BLaER1 (cell line): ENCODE measurements around the gene ULK4.
A peak's percentile ranks its signal among the peaks of the same experiment; 100 is the strongest.

Source experiments
- H3K27ac ChIP-seq: shearing (Covaris generic); formaldehyde crosslinking; 2 replicates; pipeline ENCODE4 v1.8.1; 2022
- H3K27me3 ChIP-seq: shearing (Covaris generic); formaldehyde crosslinking; 2 replicates; pipeline ENCODE4 v1.8.1; 2022
- H3K36me3 ChIP-seq: shearing (Covaris generic); formaldehyde crosslinking; 2 replicates; pipeline ENCODE4 v1.8.1; 2022
- H3K4me1 ChIP-seq: shearing (Covaris generic); formaldehyde crosslinking; 2 replicates; pipeline ENCODE4 v1.8.1; 2022
- H3K4me2 ChIP-seq: shearing (Covaris generic); formaldehyde crosslinking; 2 replicates; pipeline ENCODE4 v1.8.1; 2022
- H3K4me3 ChIP-seq: shearing (Covaris generic); formaldehyde crosslinking; 2 replicates; pipeline ENCODE4 v1.8.1; 2022
- H3K9ac ChIP-seq: shearing (Covaris generic); formaldehyde crosslinking; 2 replicates; pipeline ENCODE4 v1.8.1; 2022
- H3K9me3 ChIP-seq: shearing (Covaris generic); formaldehyde crosslinking; 2 replicates; pipeline ENCODE4 v1.8.1; 2022
- H4K20me1 ChIP-seq: shearing (Covaris generic); formaldehyde crosslinking; 2 replicates; pipeline ENCODE4 v1.8.1; 2022
- Cebpa-rat ChIP-seq: shearing (Covaris generic); IDR thresholded peaks from 2 replicates; pipeline ENCODE4 v1.8.1; 2022

Gene ULK4

GRCh38 chr3:41247055-41248004 is 714.6 kb downstream of the ULK4 start:
- no peak for TF ChIP-seq Cebpa-rat
- Histone ChIP-seq H3K9me3 (no peaks in the 10 kb centered on the region), H3K36me3 (peaks cover 32% of the 10 kb centered on the region), H4K20me1 (peaks cover 18% of the 10 kb centered on the region; the same call in 1 of the 2 replicates), H3K27me3 (no peaks in the 10 kb centered on the region), H3K27ac (peak overlapping the region; percentile 58), H3K4me1 (peaks cover 27% of the 10 kb centered on the region), H3K4me2 (peak overlapping the region; percentile 75), H3K4me3 (no peak overlapping the region), H3K9ac (peak overlapping the region; percentile 27; the same call in 1 of the 2 replicates)

GRCh38 chr3:41244620-41245336 is 717.1 kb downstream of the ULK4 start:
- no peak for TF ChIP-seq Cebpa-rat
- H3K4me1 ChIP-seq: peaks cover 23% of the 10 kb centered on the region

GRCh38 chr3:41243183-41243582 is 718.7 kb downstream of the ULK4 start:
- Histone ChIP-seq H3K4me2 (no peak overlapping the region), H3K4me3 (no peak overlapping the region), H4K20me1 (peaks cover 53% of the 10 kb centered on the region), H3K27me3 (no peaks in the 10 kb centered on the region), H3K9ac (no peak overlapping the region), H3K9me3 (no peaks in the 10 kb centered on the region), H3K27ac (no peak overlapping the region), H3K36me3 (peaks cover 71% of the 10 kb centered on the region), H3K4me1 (peaks cover 21% of the 10 kb centered on the region)
- TF ChIP-seq Cebpa-rat: no peak

More at GRCh38 chr3:41244620-41245336, 717.1 kb downstream of the ULK4 start:
- no peaks in the 10 kb centered on the region for H3K9me3 ChIP-seq
- no peak overlapping the region for H3K27ac ChIP-seq
- H3K4me2 ChIP-seq: no peak overlapping the region
- H4K20me1 ChIP-seq: peaks cover 37% of the 10 kb centered on the region
- no peak overlapping the region for H3K9ac ChIP-seq
- H3K27me3 ChIP-seq: no peaks in the 10 kb centered on the region
- peaks cover 55% of the 10 kb centered on the region for H3K36me3 ChIP-seq
- H3K4me3 ChIP-seq: no peak overlapping the region

GRCh38 chr3:41241800-41242571 is 719.9 kb downstream of the ULK4 start:
- no peak overlapping the region for H3K4me2 ChIP-seq
- no peak overlapping the region for H3K27ac ChIP-seq
- no peak for TF ChIP-seq Cebpa-rat
- no peak overlapping the region for H3K4me3 ChIP-seq
- H4K20me1 ChIP-seq: peaks cover 58% of the 10 kb centered on the region
- peaks cover 9% of the 10 kb centered on the region for H3K4me1 ChIP-seq
- no peaks in the 10 kb centered on the region for H3K9me3 ChIP-seq
- no peaks in the 10 kb centered on the region for H3K27me3 ChIP-seq
- H3K36me3 ChIP-seq: peaks cover 83% of the 10 kb centered on the region
- H3K9ac ChIP-seq: no peak overlapping the region

- Histone ChIP-seq H3K27ac (no peak overlapping the region), H4K20me1 (peaks cover 65% of the 10 kb centered on the region), H3K36me3 (peaks cover 91% of the 10 kb centered on the region), H3K9me3 (no peaks in the 10 kb centered on the region), H3K4me2 (no peak overlapping the region), H3K4me1 (peaks cover under 1% of the 10 kb centered on the region), H3K9ac (no peak overlapping the region), H3K27me3 (no peaks in the 10 kb centered on the region), H3K4me3 (no peak overlapping the region)
- TF ChIP-seq Cebpa-rat: no peak
These were observed 720.7 kb downstream of the ULK4 start for GRCh38 chr3:41241161-41241560.

GRCh38 chr3:41239587-41239986 is 722.3 kb downstream of the ULK4 start:
- no peaks in the 10 kb centered on the region for H3K27me3 ChIP-seq
- no peak overlapping the region for H3K4me2 ChIP-seq
- TF ChIP-seq Cebpa-rat: no peak
- H3K9me3 ChIP-seq: no peaks in the 10 kb centered on the region
- H3K36me3 ChIP-seq: peaks cover 91% of the 10 kb centered on the region
- H4K20me1 ChIP-seq: peaks cover 77% of the 10 kb centered on the region
- no peaks in the 10 kb centered on the region for H3K4me1 ChIP-seq
- no peak overlapping the region for H3K27ac ChIP-seq
- no peak overlapping the region for H3K9ac ChIP-seq
- H3K4me3 ChIP-seq: no peak overlapping the region

- TF ChIP-seq Cebpa-rat: no peak
- Histone ChIP-seq H3K9ac (no peak overlapping the region), H3K36me3 (peaks cover 92% of the 10 kb centered on the region), H3K4me3 (no peak overlapping the region), H3K27ac (no peak overlapping the region), H4K20me1 (peaks cover 85% of the 10 kb centered on the region), H3K4me2 (no peak overlapping the region), H3K27me3 (no peaks in the 10 kb centered on the region), H3K4me1 (no peaks in the 10 kb centered on the region), H3K9me3 (no peaks in the 10 kb centered on the region)
These were observed 724.0 kb downstream of the ULK4 start for GRCh38 chr3:41237907-41238306.

- H3K27ac ChIP-seq: no peak overlapping the region
- H3K9ac ChIP-seq: no peak overlapping the region
- peaks cover 98% of the 10 kb centered on the region for H3K36me3 ChIP-seq
- no peaks in the 10 kb centered on the region for H3K9me3 ChIP-seq
- no peak overlapping the region for H3K4me2 ChIP-seq
- no peak for TF ChIP-seq Cebpa-rat
- no peaks in the 10 kb centered on the region for H3K27me3 ChIP-seq
- peaks cover 89% of the 10 kb centered on the region for H4K20me1 ChIP-seq
- H3K4me3 ChIP-seq: no peak overlapping the region
- H3K4me1 ChIP-seq: no peaks in the 10 kb centered on the region
These were observed 725.7 kb downstream of the ULK4 start for GRCh38 chr3:41236228-41236627.

GRCh38 chr3:41234823-41235721 is 726.8 kb downstream of the ULK4 start:
- no peaks in the 10 kb centered on the region for H3K9me3 ChIP-seq
- no peak overlapping the region for H3K27ac ChIP-seq
- H3K27me3 ChIP-seq: no peaks in the 10 kb centered on the region
- H3K4me2 ChIP-seq: no peak overlapping the region
- peaks cover 98% of the 10 kb centered on the region for H3K36me3 ChIP-seq
- H3K9ac ChIP-seq: no peak overlapping the region
- H4K20me1 ChIP-seq: peaks cover 89% of the 10 kb centered on the region
- H3K4me3 ChIP-seq: no peak overlapping the region
- TF ChIP-seq Cebpa-rat: no peak
- no peaks in the 10 kb centered on the region for H3K4me1 ChIP-seq
